Stimulated activated CD8-positive, alpha-beta memory T cell treated with anti-CD3 and anti-CD28 coated beads, Interleukin-15, amount 100 ng/mL, for 1 hour (primary cell): ENCODE results near the gene CACNA2D3.
"Not testable (repeated sequence)": the region's sequence is repeated elsewhere in the genome, so short reads cannot be mapped to it uniquely, and the experiment has no call there.

ENCODE experiments used
- DNase-seq: peaks from one replicate; pipeline ENCODE4 v3.0.0-alpha.2; 2020; ENCODE audit warnings: low read depth

Gene CACNA2D3

GRCh38 chr3:55089211-55089610 lies 966.9 kb downstream of the CACNA2D3 start:
- DNase-seq = no peak

- DNase-seq = no peak
Observed at GRCh38 chr3:55090291-55090690, 967.9 kb downstream of the CACNA2D3 start.

- DNase-seq = no peak
Observed at GRCh38 chr3:55090746-55091145, 968.4 kb downstream of the CACNA2D3 start.

GRCh38 chr3:55091381-55092225 lies 969.3 kb downstream of the CACNA2D3 start:
- no peak for DNase-seq

- DNase-seq = no peak
Observed at GRCh38 chr3:55094676-55095075, 972.3 kb downstream of the CACNA2D3 start.

GRCh38 chr3:55097441-55097840 lies 975.1 kb downstream of the CACNA2D3 start:
- DNase-seq = no peak

GRCh38 chr3:55105647-55106046 lies 983.3 kb downstream of the CACNA2D3 start:
- DNase-seq = no peak

GRCh38 chr3:55107187-55107586 lies 984.8 kb downstream of the CACNA2D3 start:
- DNase-seq = no peak

GRCh38 chr3:55111906-55112305 lies 989.6 kb downstream of the CACNA2D3 start:
- DNase-seq = not testable (repeated sequence)

- DNase-seq = no peak
Observed at GRCh38 chr3:55118451-55118850, 996.1 kb downstream of the CACNA2D3 start.

GRCh38 chr3:55119268-55119667 lies 996.9 kb downstream of the CACNA2D3 start:
- DNase-seq = no peak

GRCh38 chr3:55122312-55122711 lies 1000.0 kb downstream of the CACNA2D3 start:
- DNase-seq = no peak
